Brain microvascular endothelial cell (primary cell): Measurements from ENCODE around the gene SNX21.

ENCODE experiments used
- DNase-seq: peaks from one replicate; pipeline ENCODE4 v3.0.0-alpha.2; 2020
- H3K27ac ChIP-seq: fragments of 250-450 bp; sonication (Bioruptor Pico); 2 replicates; pipeline ENCODE4 v1.5.1; 2020; ENCODE audit warnings: mild to moderate bottlenecking, moderate library complexity
- H3K27me3 ChIP-seq: fragments of 250-450 bp; sonication (Bioruptor Pico); replicated peaks from 2 replicates; pipeline ENCODE4 v1.5.1; 2020; ENCODE audit warnings: mild to moderate bottlenecking
- H3K36me3 ChIP-seq: fragments of 250-450 bp; sonication (Bioruptor Pico); replicated peaks from 2 replicates; pipeline ENCODE4 v1.5.1; 2020; ENCODE audit warnings: mild to moderate bottlenecking
- H3K4me3 ChIP-seq: 2 replicates; pipeline ENCODE4 v1.5.1; 2011; ENCODE audit warnings: low read depth, mild to moderate bottlenecking, control low read depth, low read length, moderate library complexity
- in situ Hi-C: cut with HindIII; loops from 2 replicates; pipeline ENCODE4 v1.10.0; 2017; ENCODE audit warnings: low sequenced_read_pairs, low pct_ligation_motif_present
- TF ChIP-seq, protein P1 (sequence below): IDR thresholded peaks from 2 replicates; pipeline ENCODE4 v1.5.1; 2011; ENCODE audit warnings: low read depth, mild to moderate bottlenecking, moderate library complexity, low read length, control low read depth, inconsistent platforms; ENCODE audit errors: missing control alignments

Gene SNX21

GRCh38 chr20:45835329-45835765, 1.7 kb downstream of the SNX21 start:
- Histone ChIP-seq H3K4me3 (no peak overlapping the region), H3K27me3 (no peaks in the 10 kb centered on the region), H3K27ac (no peak overlapping the region), H3K36me3 (peaks cover 7% of the 10 kb centered on the region)
- TF ChIP-seq, protein P1, sequence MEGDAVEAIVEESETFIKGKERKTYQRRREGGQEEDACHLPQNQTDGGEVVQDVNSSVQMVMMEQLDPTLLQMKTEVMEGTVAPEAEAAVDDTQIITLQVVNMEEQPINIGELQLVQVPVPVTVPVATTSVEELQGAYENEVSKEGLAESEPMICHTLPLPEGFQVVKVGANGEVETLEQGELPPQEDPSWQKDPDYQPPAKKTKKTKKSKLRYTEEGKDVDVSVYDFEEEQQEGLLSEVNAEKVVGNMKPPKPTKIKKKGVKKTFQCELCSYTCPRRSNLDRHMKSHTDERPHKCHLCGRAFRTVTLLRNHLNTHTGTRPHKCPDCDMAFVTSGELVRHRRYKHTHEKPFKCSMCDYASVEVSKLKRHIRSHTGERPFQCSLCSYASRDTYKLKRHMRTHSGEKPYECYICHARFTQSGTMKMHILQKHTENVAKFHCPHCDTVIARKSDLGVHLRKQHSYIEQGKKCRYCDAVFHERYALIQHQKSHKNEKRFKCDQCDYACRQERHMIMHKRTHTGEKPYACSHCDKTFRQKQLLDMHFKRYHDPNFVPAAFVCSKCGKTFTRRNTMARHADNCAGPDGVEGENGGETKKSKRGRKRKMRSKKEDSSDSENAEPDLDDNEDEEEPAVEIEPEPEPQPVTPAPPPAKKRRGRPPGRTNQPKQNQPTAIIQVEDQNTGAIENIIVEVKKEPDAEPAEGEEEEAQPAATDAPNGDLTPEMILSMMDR: no peak
- no peak for DNase-seq
- in situ Hi-C loops: no loop called here

GRCh38 chr20:45835825-45836224, 2.2 kb downstream of the SNX21 start:
- H3K36me3 ChIP-seq: peaks cover 9% of the 10 kb centered on the region
- in situ Hi-C loops: no loop called here
- no peak overlapping the region for H3K27ac ChIP-seq
- H3K4me3 ChIP-seq: no peak overlapping the region
- no peak for DNase-seq
- TF ChIP-seq, protein P1: no peak
- H3K27me3 ChIP-seq: no peaks in the 10 kb centered on the region

GRCh38 chr20:45836841-45837240, 3.2 kb downstream of the SNX21 start:
- H3K27me3 ChIP-seq: no peaks in the 10 kb centered on the region
- H3K36me3 ChIP-seq: peaks cover 10% of the 10 kb centered on the region
- H3K4me3 ChIP-seq: no peak overlapping the region
- TF ChIP-seq, protein P1: no peak
- in situ Hi-C loops: no loop called here
- H3K27ac ChIP-seq: no peak overlapping the region
- DNase-seq: no peak

DNA sequence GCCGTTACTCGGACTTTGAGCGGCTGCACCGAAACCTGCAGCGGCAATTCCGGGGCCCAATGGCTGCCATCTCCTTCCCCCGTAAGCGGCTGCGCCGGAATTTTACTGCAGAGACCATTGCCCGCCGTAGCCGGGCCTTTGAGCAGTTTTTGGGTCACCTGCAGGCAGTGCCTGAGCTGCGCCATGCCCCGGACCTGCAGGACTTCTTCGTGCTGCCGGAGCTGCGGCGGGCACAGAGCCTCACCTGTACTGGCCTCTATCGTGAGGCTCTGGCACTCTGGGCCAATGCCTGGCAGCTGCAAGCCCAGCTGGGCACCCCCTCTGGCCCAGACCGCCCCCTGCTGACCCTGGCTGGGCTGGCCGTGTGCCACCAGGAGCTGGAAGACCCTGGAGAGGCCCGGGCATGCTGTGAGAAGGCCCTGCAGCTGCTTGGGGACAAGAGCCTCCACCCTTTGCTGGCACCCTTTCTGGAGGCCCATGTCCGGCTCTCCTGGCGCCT, 7.2 kb downstream of the SNX21 start:
- Histone ChIP-seq H3K4me3 (no peak overlapping the region), H3K36me3 (peaks cover 24% of the 10 kb centered on the region), H3K27me3 (no peaks in the 10 kb centered on the region), H3K27ac (no peak overlapping the region)
- in situ Hi-C loops: no loop called here
- TF ChIP-seq, protein P1: no peak
- DNase-seq: no peak

- in situ Hi-C loops: no loop called here
- H3K36me3 ChIP-seq: peaks cover 28% of the 10 kb centered on the region
- H3K27ac ChIP-seq: no peak overlapping the region
Measured at GRCh38 chr20:45841407-45842129, 8.0 kb downstream of the SNX21 start.

More at GRCh38 chr20:45841407-45842129, 8.0 kb downstream of the SNX21 start:
- no peak for DNase-seq
- TF ChIP-seq, protein P1: no peak
- Histone ChIP-seq H3K27me3 (no peaks in the 10 kb centered on the region), H3K4me3 (no peak overlapping the region)
